Bone marrow (tissue), 2 donors: Measurements from ENCODE around the gene RFX3.

Experiments used
- DNase-seq, 2 donors: peaks; one replicate each; lab custom pipeline; 2025; lab: John Stamatoyannopoulos, UW

RFX3 gene

DNA sequence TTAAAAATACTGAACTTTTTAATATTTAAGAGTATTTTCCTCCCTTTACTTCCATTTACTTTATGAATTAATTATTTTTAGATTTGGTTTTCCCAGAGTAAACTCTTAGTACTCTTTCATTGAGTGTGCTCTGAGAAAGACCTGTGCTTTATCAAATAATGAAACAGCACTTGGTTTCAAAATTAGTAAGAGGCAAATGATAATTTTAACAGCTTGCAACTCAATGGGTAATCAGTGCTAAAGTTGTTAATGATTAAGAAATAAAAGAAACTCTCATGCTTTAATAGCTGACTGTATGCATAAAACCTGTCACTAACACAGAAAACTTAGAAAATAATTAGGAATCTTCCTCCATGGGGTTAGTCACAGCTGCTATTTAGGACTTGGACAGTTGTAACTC, 244.4 kb downstream of the RFX3 start:
- no peak for DNase-seq

DNA sequence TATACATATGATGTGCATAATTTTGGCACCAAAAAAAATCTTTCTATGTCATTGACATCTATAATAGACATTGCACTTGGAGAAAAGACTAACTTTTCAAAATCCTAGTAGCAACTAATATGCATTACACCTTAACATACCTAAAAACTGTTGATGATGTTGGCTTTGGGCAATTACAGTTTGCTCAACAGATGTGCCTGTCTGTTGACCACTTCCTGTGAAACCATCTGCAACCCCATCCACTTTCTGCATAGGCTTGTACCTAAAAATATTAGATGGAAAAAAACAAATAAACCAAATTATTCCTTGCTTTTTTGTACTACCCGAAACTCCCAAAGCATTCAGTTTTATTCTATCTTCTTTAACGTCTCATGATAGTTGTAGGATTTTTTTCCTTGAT, 248.6 kb downstream of the RFX3 start:
- no peak for DNase-seq

DNA sequence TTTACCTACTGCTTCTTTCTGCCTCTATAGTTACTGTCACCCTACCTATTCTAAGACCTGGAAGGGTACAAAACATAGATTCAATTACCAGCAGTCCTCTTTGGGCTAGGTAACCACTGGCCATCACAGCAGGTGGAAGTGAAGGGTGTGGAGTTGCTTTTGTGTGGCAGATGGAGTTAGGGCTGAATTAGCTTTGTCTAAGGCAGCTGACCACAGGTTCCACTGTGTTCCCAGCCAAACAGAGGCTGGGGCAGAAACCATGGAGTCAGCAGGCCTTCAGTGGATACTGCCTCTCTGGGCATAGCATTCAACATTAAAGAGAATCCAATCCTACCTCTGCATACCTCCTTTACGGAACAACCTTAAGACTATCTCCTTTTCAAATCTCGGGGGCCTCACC, 254.2 kb downstream of the RFX3 start:
- DNase-seq = no peak

DNA sequence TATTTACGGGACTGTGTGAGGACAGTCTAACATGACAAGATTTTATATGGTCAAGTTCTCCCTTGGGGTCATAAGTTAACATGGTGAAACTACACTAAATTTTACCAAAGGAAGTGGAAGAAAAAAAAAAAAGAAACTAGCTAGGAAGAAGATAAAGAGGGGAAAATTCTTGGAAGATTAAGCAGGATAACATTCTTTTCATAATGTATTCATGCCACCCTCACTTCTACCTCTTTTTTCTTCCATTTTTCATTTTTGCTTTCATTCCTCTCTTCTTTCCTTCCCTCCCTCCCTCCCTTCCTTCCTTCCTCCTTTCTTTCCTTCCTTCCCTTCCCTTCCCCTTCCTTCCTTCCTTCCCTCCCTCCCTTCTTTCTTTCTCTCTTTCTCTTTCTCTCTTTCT, 254.6 kb downstream of the RFX3 start:
- no peak for DNase-seq

DNA sequence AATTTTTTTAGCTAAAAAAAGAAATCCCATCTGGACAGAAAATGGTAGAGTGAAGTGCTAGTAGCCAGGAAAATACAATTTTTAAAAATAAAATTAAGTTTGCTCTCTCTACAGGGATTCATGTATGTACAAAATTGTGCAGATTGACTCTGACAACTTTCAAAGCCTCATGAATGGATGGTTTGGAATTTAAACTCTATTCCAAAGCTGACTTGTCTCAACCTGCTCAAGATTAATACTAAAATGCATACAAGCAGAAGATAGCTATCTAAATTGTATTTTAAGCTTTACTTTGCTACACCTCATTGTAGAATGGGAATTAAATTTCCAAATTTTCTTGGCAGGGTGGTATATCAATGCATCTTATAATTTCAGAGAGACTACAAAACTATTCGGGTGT, 257.6 kb downstream of the RFX3 start:
- DNase-seq = no peak

DNA sequence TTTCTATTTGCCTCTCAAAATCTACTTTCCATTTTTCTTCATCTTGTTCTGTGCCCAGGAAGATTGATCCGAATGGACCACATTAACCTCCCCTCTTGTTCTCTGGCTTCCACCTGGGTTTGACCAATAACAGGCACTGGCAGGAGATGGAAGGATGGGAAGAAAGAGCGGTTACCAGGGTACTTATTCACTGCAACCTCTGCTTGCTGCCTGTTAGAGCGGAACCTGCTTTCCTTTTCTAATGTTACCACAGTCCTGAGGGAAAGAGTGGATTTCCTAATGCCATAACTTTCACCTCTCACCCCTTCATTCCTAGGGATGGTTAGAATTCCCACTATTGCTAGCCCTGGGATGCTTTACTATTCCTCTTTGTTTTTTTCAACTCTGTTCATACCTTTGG, 262.1 kb downstream of the RFX3 start:
- no peak for DNase-seq

DNA sequence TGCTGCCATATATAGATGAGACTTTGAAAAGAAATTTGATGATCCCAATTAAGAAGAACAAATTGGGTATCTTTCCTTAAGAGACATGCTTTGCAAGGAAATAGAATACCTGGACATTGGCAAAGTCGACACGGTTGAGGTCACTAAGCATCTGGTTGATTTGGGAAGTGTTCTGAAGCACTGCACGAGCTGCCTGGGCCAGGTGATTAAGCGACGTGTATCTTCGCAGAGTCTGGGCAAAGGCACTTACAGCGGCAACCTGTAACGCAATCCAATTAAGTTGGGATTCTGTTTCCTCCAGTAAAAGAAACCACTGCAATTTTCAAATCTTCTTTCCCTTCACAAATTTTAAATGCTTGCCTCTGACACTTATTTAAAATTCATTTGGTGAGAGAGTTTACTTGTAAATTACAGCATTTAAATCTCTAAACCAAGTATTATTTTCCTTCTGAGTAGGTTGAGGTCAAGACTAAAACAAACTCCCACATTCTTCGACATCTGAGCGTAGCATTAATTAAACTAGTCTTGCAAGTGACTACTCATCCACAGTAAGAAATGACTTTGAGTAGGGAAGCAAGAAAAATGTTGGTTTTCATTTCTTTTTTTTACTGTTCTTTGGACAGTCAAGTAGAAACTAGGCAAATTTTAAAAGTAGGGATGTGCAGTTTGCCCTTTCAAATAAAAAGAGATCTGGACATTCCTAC, 262.8 kb downstream of the RFX3 start:
- no peak for DNase-seq

DNA sequence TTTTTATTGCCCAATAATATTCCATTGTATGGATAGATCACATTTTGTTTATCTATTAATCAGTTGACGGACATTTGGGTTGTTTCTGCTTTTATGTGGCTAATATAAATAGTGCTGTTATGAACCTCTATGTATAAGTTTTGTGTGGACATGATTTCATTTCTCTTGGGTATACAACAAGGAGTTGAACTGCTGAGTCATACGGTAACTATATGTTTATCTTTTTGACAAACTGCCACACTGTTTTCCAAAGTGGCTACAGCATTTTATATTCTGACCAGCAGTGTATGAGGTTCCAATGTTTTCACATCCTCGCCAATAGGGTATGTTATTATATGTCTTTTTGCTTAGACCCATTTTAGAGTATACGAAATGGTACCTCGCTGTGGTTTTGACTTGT, 264.3 kb downstream of the RFX3 start:
- no peak for DNase-seq

DNA sequence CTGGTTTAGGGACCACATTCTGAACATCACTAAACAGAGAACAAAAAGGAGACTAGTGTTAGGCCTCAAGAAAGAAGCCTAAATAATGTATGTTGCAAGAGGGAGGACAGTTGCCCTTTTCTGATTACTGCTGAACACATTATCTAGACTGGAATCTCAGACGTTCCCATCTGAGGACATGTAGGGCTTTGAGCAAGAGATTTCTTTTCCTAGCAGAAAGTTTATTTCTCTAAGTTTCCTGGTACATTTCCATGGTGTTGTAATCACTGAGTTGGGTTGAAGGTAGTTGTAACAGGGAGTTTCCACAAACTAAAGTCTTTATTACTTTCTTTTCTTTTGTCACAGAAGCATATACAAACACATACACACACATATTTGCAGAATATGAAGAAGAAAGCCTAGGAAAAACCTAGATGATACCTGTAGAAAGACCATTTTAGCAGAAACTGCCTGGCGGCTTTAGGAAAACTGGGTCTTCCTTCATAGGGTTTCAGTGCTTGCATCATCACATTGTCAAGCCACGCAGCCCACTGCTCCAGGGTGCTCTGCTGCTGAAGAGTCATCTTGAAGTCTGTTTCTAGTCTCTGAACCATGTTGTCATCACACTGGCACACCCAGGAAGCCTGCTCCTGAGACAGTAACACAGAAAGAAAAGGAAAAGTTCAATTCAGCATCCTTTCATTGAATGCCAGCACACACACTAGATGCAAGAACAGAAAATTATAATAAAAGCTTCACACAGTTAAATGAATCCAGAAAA, 269.1 kb downstream of the RFX3 start:
- no peak for DNase-seq

DNA sequence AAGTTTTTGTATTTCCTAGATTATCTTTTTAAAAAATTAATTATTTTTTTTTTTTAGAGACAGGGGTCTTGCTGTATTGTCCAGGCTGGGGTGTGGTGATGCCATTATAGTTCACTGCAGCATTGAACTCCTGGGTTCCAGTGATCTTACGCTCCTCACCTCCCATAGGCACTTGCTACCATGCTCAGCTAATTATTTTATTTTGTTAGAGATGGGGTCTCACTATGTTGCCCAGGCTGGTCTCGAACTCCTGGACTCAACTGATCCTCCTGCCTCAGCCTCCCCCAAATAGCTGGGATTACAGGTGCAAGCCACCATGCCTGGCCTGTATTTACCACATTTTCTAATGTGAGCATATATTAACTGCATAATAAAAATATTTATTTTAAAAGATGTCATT, 274.5 kb downstream of the RFX3 start:
- no peak for DNase-seq

DNA sequence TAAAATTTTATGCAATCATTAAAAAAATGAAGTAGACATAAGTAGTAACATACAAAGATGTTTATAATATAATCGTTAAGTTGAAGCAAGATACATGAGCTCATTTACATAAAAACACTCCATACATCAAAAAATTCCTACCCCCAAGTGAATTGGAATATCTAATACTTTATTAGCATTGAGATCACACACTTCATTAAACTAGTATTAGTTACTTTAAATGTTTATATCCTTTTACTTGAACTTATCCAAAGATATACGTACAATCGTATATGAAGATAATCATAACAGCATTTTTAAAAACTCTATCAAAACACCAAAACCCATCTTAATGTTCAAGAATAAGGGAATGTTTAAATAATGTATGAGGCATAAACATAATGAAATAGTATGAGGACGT, 275.1 kb downstream of the RFX3 start:
- DNase-seq = no peak

DNA sequence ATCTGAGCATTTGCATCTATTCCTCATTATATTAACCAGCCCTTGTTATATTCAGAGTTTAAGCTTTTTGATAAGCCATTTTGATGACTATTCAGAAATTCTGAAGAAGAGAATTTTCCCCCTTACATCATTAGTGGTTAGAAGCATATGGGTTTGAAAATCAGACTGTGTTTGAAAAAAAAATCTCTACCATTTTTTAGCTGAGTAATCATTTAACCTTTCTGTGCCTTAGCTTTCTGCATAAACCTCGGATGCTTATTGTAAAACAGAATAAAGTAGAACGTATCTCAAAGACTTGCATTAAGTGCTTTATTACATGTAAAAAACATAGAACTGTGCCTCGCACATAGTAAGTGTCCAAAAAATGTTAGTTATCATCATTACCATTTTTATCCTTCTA, 278.6 kb downstream of the RFX3 start:
- DNase-seq = no peak

DNA sequence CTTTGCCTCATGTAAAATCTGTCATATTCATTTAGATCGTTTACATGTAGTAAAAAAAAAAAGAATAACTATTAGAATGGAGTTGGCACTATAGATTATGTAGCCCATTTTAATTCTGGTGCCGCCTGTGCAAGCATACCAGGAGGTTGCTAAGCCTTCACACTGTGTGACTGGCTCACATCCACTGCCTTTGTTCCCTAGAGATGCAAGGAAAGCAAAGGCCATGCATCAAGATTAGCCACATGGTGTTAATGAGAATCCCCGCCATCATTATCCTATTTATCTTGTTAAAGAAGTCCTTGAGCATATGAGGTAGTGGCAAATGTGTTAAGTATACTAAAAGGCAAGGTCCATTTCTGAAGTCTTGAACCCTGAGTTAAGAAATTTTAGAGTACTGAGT, 279.6 kb downstream of the RFX3 start:
- no peak for DNase-seq

DNA sequence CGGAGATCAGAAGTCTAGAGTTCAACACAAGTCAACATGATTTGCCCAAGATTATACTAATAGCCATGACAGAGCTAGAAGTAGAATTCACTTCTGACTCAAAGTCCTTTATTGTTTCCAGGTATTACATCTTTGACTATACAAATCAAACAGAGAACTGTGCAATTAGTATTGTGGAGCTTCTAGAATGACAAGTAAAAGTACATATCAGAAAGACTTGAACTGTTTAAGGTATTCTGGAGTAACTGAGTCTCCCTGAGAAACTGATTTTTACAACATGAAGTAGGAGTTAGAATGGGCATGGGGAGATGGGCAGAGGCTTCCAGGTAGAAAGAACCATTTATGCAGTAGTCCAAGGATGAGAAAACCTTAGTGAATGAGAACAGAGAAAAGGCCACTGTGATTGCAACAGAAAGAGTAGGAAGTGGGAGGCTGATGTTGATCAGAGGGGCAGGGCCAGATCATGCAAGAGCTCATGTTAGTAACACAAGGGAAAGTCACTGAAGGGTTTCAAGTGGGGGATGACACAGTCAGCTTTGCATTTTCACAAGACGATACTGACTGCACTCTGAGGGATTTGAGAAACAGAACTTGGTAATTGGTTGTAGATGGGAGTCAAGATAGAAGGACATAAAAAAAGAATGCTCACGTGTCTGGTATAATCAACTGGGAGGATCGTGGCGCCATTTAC, 280.7 kb downstream of the RFX3 start:
- DNase-seq = no peak

DNA sequence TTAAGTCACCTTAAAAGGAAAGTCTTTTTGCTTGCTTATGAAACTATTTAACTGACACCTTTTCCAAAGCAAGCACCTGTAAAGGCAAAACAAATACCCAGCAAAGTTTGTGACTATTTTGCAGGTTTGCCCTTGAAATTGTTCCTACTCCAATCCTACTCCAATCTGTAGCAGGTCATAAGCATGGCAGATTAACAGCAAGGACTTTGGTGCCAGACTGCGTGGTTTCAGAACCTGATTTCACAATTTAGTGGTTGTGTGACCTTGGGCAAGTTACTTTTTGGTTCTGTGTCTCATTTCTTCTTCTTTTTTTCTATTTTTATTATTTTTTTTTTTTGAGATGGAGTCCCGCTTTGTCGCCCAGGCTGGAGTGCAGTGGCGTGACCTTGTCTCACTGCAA, 282.1 kb downstream of the RFX3 start:
- no peak for DNase-seq

DNA sequence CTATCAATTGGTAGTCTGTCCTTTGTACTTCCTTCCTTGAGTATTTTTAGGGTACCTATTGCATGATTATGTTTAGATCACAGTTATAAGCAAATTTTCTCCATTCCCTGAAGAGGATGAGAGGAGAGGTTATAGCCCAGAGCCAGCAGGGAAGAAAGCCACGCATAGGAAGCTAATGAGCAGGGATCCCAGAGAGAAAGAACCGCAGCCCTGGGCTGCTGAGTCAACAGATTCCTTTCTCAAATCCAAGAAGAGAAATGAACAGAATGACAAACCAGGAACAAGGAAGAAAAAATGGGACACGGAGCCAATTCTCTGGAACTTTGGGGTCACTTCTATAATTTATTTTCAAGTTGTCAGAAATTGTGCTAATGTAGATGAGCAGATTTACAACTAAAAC, 284.5 kb downstream of the RFX3 start:
- DNase-seq = no peak

DNA sequence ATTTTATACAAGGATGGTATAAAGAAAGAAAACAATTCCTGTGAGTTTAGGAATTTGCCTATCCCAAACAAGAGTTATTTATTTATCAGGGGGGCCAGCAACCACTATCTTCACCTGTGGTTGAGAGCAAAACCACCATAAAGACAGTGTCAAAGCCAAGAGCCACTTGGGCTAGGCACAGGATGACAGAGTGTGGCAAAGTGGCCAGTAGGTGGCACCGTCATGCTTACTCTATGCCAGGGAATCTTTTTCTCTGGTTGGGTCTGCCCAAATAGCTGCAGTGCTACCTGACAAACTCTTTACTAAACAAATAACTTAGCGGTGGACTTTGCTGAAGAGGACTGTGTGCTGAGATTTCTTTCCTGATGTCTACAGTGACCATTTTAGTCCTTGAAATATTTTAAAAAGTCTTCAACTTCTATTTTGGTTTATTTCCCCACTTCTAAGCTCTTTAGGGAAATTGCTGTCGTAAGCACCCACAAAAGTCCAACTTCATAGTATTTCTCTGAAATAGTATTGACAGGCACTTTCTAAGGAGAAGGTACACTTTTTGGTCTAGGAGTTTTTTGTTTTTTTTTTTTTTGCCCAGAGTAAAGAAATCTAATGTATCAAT, 285.0 kb downstream of the RFX3 start:
- DNase-seq = peak in 1 of 2 donors; percentile 28

DNA sequence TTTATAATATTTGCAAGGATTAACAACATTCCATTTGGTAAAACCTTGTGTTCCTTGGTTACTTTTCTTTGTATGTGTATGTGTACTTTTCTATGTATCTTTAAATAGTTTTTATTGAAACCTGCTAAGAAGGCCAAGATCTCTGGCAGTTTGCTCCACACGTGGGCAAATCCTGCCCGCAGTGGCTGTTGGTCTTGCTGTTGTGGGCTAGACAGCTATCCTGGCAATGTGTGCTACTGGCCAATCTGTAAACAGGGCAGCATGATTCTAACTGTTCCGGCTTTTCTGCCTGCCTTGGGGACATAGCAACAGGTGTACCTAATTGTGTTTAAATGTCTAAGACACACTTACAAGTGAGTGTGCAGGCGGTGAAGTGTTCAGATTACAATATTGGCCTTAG, 286.6 kb downstream of the RFX3 start:
- DNase-seq = no peak

DNA sequence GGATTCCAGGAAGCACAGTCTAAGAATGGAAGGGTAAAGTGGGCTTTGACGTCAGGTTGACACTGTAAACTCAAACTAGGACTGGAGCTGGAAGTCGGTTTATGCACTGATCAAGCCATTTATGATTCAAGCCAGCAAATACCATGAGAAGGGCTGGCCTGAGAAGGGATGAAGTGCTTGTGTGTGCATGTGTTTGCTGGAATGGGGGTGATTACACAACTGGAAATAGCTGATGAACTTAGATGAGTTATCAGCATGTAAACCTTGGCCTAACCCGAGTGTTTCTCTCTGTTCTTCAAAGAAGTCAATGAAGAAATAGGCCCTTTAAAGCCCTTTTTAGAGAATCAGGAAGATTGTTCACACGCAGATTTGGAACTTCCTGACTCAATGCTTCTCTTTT, 287.6 kb downstream of the RFX3 start:
- DNase-seq = no peak

DNA sequence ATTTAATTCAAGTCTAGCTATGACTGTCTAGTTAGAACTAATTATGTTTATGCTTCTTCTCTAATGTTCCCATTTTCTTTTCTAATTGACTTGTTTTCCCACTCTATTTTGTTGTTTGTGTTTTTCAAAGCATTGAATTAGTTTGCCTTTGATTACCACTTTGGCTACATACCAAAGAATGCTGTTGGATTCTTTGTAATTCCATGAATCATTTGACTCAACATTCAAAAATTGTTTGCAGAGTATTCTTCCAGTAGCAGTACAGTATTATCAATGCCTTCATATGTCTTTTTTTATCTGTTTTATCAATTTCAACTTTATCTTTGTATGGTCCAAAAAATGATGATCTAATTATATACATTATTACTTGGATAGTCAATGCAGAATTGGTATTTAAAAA, 288.7 kb downstream of the RFX3 start:
- DNase-seq = no peak

DNA sequence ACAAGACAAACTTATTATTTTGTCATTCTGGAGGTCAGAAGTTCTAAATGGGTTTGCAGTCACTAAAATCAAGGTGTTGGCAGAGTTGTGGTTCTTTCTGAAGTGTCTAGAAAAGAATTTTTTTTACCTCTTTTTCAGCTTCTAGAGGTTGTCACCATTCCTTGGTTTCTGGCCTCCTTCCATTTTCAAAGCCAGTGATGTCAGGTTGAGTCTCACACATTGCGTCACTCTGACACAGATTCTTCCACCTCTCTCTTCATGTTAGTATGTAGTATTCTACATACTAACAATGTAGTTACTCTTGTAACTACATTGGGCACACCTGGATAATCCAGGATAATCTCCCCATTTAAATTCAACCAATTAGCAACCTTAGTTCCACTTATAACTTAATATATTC, 290.3 kb downstream of the RFX3 start:
- no peak for DNase-seq

DNA sequence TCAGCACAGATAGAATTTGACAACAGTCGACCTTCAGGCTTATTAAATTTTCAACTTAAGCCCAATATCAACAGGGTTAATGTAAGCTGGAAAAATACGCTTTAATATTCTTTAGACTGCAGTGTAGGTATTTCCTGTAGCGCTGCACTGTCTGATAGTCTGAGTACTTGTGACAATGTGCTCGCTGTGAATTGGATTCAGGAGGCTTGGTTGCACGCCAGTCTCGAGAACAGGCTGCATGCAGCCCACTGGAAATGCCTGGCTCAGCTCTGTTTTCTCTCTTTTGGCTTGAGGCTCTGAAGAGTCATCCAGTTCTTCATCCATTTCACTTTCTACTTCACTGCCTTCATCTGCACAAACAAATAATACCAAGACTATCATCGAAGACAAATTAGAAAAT, 300.9 kb downstream of the RFX3 start:
- no peak for DNase-seq

DNA sequence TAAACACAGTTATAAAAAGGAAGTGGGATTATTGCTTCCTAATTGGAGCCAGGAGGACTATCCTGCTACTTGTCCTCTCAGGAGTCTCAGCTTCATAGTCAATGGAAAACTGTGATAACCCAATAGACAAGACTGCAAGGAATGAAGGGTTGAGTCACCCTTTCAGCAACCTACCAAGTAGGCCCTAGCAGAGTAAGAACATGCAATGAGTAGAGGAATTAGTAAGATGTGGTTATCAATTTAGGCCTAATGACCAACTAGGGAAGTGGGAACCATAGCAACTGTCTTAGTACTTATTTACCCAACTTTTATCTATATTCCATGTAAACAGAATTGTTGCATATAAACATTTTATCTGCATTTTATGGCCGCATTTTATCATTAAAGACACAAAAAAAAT, 310.1 kb downstream of the RFX3 start:
- no peak for DNase-seq
